Epithelial cell of proximal tubule (primary cell): ENCODE results near the gene HSD17B11. TPM values are rescaled to one million over a fixed set of nuclear protein-coding genes. Genes with fewer than 3 reads are reported as not detected.
"Not testable (repeated sequence)": the region's sequence is repeated elsewhere in the genome, so short reads cannot be mapped to it uniquely, and the experiment has no call there.

Experiments used
- DNase-seq: peaks from one replicate; pipeline ENCODE4 v3.0.0-alpha.2; 2011; ENCODE audit warnings: low read depth
- H3K4me3 ChIP-seq: 2 replicates; pipeline ENCODE4 v1.5.1; 2011; ENCODE audit warnings: low read depth, mild to moderate bottlenecking, low read length
- CTCF ChIP-seq: conservative IDR thresholded peaks from 2 replicates; pipeline ENCODE4 v1.5.1; 2012; ENCODE audit warnings: low read depth, mild to moderate bottlenecking, low read length
- total RNA-seq: library from RNA; depleted of rRNA; stranded (reverse); fragments of >200 nt; gene quantifications from 2 replicates; pipeline ENCODE4 v1.2.3, GENCODE V29; 2015

Gene HSD17B11
- total RNA-seq, 1 donor from 2014 or later, result 19.4 TPM

GRCh38 chr4:87305562-87305961, 85.4 kb downstream of the HSD17B11 start:
- no peak for DNase-seq

GRCh38 chr4:87304745-87305432, 86.1 kb downstream of the HSD17B11 start:
- TF ChIP-seq CTCF, result no peak
- no peak for DNase-seq
- H3K4me3 ChIP-seq, result no peak overlapping the region

More at GRCh38 chr4:87305562-87305961, 85.4 kb downstream of the HSD17B11 start:
- TF ChIP-seq CTCF, result no peak
- H3K4me3 ChIP-seq, result no peak overlapping the region

GRCh38 chr4:87299898-87300297, 91.1 kb downstream of the HSD17B11 start:
- no peak for TF ChIP-seq CTCF
- H3K4me3 ChIP-seq, result no peak overlapping the region
- DNase-seq, result no peak

- no peak overlapping the region for H3K4me3 ChIP-seq
- DNase-seq, result no peak
- TF ChIP-seq CTCF, result no peak
Observed at GRCh38 chr4:87298362-87298761, 92.6 kb downstream of the HSD17B11 start.

GRCh38 chr4:87294911-87295310, 96.1 kb downstream of the HSD17B11 start:
- DNase-seq, result peak; percentile 74

GRCh38 chr4:87293889-87294288, 97.1 kb downstream of the HSD17B11 start:
- not testable (repeated sequence) for DNase-seq, H3K4me3 ChIP-seq

More at GRCh38 chr4:87294911-87295310, 96.1 kb downstream of the HSD17B11 start:
- H3K4me3 ChIP-seq, result not testable (repeated sequence)

GRCh38 chr4:87286970-87287369, 104.0 kb downstream of the HSD17B11 start:
- DNase-seq, result no peak
- no peak overlapping the region for H3K4me3 ChIP-seq

More at GRCh38 chr4:87286970-87287369, 104.0 kb downstream of the HSD17B11 start:
- TF ChIP-seq CTCF, result no peak

Other genes with a start within 250 kb of the HSD17B11 start
- gene KLHL8, start 170.6 kb downstream of the HSD17B11 start, total RNA-seq, result 5.0 and 6.7 TPM in 2 replicates
- gene HSD17B13, start 68.3 kb downstream of the HSD17B11 start, total RNA-seq, result not detected in 2 replicates
- gene NUDT9, start 31.4 kb upstream of the HSD17B11 start, total RNA-seq, result 23.0 and 26.3 TPM in 2 replicates
- not detected in 2 replicates for gene SPARCL1, start 138.2 kb upstream of the HSD17B11 start, total RNA-seq
- not detected in 2 replicates for gene DSPP, start 217.3 kb upstream of the HSD17B11 start, total RNA-seq